T-helper 1 cell treated with Interleukin-12 subunit alpha and Interleukin-12 subunit beta and Interleukin-4 antibody, amounts not matched to agents 30 ng/mL and 1 ng/mL, for 36 hours (primary cell): Measurements from ENCODE around the gene LSG1. TPM values are rescaled to one million over a fixed set of nuclear protein-coding genes. Genes with fewer than 3 reads are reported as not detected.

Experiments used
- total RNA-seq: library from RNA; stranded (reverse); gene quantifications from 2 replicates; pipeline ENCODE4 v1.2.3, GENCODE V29; 2022

LSG1 gene
- total RNA-seq, 1 donor from 2014 or later, result 49.4 TPM

Other genes with a start within 250 kb of the LSG1 start
- gene ATP13A3, start 185.2 kb downstream of the LSG1 start, total RNA-seq, result 80.2 and 87.1 TPM in 2 replicates
- gene TMEM44, start 38.8 kb downstream of the LSG1 start, total RNA-seq, result 1.6 and 2.3 TPM in 2 replicates
- 2.9 and 3.3 TPM in 2 replicates for gene FAM43A, start 13.7 kb upstream of the LSG1 start, total RNA-seq